GDM1 (cell line): ENCODE data around the gene FOXD2.
"Not testable (repeated sequence)": the region's sequence is repeated elsewhere in the genome, so short reads cannot be mapped to it uniquely, and the experiment has no call there.

Experiments used
- DNase-seq: peaks from one replicate; lab custom pipeline; 2025; lab: John Stamatoyannopoulos, UW

Gene FOXD2

DNA sequence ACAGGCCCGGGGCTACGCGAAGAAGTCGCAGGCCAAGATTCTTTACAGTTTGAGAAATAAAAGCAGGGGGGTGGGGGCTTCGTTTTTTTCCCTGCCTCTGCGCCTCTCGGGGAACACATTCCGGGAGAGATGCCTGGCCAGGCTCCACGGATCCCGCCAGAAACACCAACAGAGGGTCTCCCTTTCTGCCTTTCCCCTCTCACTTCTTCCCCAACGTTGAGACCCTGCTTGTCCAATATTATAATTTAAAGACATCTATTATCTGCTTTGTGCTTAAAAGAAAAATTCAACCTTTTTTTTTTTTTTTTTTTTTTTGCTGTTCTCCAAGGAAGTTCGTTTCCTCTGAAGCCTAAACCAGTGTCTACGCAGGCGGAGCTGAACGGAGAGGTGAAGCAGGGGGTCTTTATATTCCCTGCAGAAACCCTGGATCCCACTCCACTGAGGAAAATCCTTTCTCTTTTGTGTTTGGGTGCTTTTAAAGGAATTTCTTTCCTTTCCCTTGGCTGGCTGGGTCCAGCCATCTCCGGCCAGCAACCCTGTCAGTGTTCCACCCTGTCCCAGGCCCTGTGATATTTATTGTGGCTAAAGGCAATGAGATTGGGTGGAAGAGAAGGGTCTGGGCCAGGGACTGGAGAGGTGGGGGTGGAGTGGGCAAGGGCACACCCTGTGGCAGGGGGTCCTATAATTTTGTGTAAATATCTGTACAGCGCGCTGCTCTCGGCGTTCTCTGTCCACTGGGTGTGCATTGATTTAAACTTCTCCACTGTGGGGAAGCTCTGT is 2.2 kb downstream of the FOXD2 start:
- no peak for DNase-seq

GRCh38 chr1:47440599-47441081 is 2.8 kb downstream of the FOXD2 start:
- DNase-seq: no peak

GRCh38 chr1:47441450-47442106 is 3.7 kb downstream of the FOXD2 start:
- no peak for DNase-seq

DNA sequence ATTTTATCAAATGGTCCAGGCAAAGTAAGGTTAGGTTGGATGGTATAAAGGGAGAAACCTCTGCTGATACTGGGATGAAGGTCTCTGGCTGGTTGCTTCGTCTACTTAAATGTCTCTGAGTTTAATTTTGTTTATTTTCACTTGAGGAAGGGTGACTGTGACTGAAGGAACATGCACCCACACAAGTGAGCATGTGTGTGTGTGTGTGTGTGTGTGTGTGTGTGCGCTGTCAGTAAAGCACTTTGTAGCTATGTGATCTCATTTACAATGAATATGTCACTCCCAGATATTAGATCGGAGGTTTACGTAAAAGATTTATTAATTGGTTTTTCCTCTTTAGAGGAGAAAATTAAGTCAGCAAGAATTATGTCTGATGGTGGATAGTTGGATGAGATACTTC is 4.4 kb downstream of the FOXD2 start:
- no peak for DNase-seq

GRCh38 chr1:47442842-47443529 is 5.1 kb downstream of the FOXD2 start:
- DNase-seq: no peak

GRCh38 chr1:47443530-47444296 is 5.9 kb downstream of the FOXD2 start:
- DNase-seq: no peak

GRCh38 chr1:47444297-47444561 is 6.4 kb downstream of the FOXD2 start:
- DNase-seq: no peak

DNA sequence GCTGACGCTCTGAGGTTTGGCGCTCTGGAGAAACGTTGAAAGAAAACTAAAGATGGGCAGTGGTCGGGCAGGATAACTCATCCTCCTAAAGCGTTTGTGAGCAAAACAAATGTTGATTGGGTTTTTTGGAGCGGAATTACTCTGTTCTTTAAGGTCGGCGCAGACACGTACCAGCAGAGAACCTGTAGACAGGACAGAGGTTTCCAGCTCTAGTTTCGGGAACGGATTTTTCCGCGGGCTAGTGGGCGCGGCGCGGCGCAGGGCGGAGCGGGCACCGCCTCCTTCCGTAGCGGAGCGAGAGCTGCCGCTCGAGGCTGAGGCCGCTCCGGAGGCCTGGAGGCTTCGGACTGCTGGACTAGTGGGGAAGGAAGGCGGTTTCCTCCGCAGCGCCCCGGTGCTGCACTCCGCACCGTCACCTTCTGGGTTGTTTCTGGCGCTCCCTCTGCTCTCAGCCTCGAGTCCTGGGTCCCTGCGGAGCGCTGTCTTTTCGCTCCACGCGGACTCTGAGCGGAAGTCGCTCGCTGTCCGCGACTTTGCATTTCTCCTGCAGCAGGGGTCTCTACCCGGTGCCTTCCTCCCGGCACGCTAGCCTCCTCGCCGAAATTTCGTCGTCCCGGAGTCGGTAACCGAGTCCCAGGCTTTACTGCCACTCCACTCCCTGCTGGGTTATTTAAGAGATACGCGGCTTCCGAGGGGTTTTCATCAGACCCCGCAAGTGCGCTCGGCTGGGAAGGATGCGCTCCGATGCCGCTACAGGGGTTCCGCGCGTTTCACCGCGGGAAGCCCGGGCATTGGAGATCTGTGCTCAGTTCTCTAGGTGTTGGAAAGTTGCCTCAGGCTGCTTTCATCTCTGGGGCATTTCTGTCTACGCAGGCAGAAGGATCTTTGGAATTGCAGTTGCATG is 7.0 kb downstream of the FOXD2 start:
- DNase-seq: no peak

DNA sequence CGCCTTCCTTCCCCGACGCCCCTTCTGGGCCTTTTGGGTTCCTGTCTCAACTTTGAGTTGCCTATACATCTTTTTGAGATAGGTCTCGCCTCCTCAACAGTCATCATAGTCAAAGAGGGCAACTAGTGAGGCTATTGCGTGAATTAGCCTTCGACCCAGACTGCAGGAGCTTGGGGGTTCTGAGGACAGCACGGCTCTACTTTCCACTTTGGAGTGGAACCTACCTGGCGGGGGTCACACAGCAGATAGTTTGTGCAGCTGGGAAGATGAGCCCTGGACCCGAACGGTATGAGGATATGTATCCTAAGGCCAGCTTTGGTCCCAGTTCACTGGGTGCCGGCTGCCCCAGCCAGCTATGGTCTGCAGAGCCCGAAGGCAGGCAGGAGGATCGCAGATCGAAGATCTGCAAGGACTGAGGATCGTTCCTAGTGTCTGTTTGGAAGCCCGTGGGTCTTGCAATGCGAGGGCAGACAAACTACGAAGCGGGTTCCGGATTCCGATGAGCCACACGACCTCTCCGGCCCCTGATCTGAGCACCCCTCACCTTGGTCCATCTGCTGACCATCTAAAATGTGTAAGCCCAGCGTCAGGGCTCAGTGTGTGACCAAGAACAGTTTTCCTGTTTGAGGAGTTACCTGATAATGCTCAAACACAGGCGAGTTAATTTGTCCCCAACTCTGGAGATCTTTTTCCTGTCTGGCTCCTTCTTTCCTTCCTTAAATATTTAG is 8.1 kb downstream of the FOXD2 start:
- DNase-seq: no peak

DNA sequence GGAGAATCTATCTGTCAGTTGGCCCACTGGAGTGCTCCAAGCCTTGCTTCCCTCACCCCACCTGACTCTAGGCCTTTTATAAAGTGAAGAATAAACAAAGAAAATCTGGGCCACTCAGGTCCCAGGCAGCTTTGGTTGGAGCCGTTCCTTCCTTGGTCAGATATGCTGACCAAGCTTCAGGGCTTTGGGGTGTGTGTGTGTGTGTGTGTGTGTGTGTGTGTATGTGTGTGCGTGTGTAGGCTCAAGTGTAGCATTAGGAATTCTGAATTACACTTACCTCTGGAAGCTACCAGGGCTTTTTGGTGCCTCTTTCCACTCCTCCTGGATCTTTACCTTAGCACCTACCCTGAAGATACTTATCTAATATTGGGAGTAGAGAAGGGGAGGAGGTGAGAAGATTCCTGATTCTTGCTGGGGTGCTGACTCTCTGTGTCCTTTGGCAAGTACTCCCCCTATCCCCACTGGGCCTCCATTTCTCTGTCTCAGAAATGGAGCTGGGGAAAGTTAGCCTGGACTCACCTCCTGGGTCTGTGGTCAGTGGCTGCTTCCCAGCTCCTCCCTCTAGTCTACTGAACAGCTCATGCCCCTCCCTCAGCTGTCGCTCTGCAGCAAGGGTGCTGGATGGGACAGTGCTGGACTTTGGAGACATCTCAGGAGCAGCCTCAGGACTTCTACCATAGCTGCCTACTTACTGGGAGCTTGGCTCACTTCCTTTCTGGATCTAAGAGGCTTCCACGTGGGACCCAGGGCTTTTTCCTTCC is 10.8 kb downstream of the FOXD2 start:
- DNase-seq: no peak

GRCh38 chr1:47449822-47450552 is 12.1 kb downstream of the FOXD2 start:
- DNase-seq: no peak

GRCh38 chr1:47450606-47451005 is 12.8 kb downstream of the FOXD2 start:
- DNase-seq: no peak

- DNase-seq: no peak
Measured at GRCh38 chr1:47452426-47452825, 14.6 kb downstream of the FOXD2 start.

DNA sequence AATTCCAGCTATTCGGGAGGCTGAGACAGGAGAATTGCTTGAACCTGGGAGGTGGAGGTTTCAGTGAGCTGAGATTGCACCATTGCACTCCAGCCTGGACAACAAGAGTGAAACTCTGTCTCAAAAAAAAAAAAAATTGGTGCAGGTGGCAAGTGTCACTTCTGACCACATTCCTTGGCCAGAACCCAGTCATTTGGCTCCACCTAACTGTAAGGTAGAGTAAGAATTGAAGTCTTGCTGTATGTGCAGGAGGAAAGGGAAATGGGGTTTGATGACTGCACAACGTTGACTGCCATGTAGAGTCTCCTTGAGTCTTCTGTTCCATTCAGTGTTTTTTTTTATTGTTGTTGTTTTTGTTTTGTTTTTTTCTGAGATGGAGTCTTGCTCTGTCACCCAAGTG is 16.1 kb downstream of the FOXD2 start:
- not testable (repeated sequence) for DNase-seq

DNA sequence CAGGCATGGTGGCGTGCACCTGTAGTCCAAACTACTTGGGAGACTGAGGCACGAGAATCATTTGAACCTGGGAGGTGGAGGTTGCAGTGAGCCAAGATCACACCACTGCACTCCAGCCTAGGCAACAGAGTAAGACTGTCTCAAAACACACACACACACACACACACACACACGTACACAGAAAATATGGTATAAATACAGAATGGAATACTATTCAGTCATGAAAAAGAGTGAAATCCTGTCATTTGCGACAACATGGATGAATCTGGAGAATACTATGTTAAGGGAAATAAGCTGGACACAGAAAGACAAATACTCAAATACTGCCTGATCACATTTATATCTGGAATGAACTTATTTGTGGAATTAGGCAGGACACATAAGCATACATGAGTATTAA is 18.4 kb downstream of the FOXD2 start:
- DNase-seq: no peak

GRCh38 chr1:47457547-47457946 is 19.7 kb downstream of the FOXD2 start:
- not testable (repeated sequence) for DNase-seq

DNA sequence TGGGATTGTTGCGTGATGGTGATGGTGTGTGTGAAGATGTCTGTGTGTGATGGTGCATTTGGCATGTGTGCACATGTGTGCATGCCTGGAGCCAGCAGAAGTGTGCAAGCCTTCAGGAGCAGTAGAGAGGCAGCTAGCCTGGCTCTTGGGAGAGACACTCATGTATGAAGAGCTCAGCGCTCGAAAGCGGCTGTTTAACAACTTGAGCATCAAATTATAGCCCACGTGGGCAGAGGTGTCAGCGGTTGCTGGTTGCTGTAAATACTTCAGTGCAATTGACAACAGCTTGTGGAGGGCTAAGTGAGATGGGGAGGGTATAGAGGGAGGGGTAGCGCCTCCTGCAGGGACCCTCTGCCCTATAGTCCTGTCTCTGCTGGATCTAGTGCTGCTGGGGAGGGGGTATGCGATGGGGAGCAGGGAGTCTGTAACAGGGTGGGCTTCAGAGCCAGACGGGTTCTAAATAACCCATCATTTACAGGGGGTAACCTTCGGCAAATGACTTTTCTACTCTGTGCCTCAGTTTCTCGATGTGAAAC is 21.5 kb downstream of the FOXD2 start:
- no peak for DNase-seq

GRCh38 chr1:47460040-47460439 is 22.2 kb downstream of the FOXD2 start:
- DNase-seq: no peak

DNA sequence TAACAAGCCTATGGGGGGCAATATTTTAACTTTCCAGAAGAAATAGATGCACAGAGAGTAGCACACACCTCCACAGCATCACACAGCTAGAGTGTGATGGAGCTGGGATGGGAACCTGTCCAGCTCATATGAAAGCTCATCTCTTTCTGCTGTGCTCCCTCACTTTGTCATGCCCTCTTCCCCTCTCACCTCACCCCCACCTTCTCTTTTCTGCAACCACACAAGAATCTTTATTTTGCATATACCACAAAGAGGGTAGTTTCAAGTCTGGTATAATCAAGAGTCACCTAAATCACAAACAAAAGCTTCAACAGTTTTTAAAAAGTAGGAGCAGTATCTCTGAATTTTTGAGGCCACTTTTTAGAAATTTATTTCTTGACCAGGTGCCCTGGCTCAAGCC is 22.6 kb downstream of the FOXD2 start:
- no peak for DNase-seq
